Epithelial cell of proximal tubule (primary cell): ENCODE results near the gene TMEM237. TPM values are rescaled to one million over a fixed set of nuclear protein-coding genes. Genes with fewer than 3 reads are reported as not detected.
"Not testable (repeated sequence)": the region's sequence is repeated elsewhere in the genome, so short reads cannot be mapped to it uniquely, and the experiment has no call there.

Source experiments
- DNase-seq: peaks from one replicate; pipeline ENCODE4 v3.0.0-alpha.2; 2011; ENCODE audit warnings: low read depth
- H3K4me3 ChIP-seq: 2 replicates; pipeline ENCODE4 v1.5.1; 2011; ENCODE audit warnings: low read depth, mild to moderate bottlenecking, low read length
- CTCF ChIP-seq: conservative IDR thresholded peaks from 2 replicates; pipeline ENCODE4 v1.5.1; 2012; ENCODE audit warnings: low read depth, mild to moderate bottlenecking, low read length
- total RNA-seq: library from RNA; depleted of rRNA; stranded (reverse); fragments of >200 nt; gene quantifications from 2 replicates; pipeline ENCODE4 v1.2.3, GENCODE V29; 2015

The TMEM237 gene
- total RNA-seq, 1 donor from 2014 or later = 53.1 TPM

GRCh38 chr2:201673546-201673945 is 30.2 kb upstream of the TMEM237 start:
- no peak overlapping the region for H3K4me3 ChIP-seq
- no peak for TF ChIP-seq CTCF
- DNase-seq = no peak

GRCh38 chr2:201671205-201671604 is 27.9 kb upstream of the TMEM237 start:
- DNase-seq, H3K4me3 ChIP-seq: not testable (repeated sequence)

- no peak overlapping the region for H3K4me3 ChIP-seq
- no peak for DNase-seq
- no peak for TF ChIP-seq CTCF
These were observed 26.6 kb upstream of the TMEM237 start for GRCh38 chr2:201669865-201670264.

- TF ChIP-seq CTCF = no peak
- no peak for DNase-seq
- no peak overlapping the region for H3K4me3 ChIP-seq
These were observed 25.2 kb upstream of the TMEM237 start for GRCh38 chr2:201668402-201668910.

DNA sequence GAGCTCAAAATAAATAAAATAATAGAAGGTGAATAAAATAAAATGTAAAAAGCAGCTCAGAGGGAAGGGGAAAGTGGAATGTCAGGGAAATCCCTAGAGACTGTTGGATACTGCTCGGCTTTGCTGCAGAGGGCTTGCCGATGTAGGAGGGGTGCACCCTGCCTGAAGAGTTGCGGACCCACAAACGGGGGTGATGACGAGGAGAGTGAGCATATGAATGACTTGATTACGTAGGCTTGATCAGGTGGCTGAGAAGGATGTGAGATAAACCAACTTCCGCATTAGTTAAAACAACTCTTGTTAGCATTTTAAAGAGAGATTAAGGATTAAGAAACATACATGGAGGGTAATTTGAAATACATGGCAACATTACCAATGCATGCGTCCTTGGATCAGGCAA is 21.0 kb upstream of the TMEM237 start:
- DNase-seq = no peak
- no peak overlapping the region for H3K4me3 ChIP-seq
- TF ChIP-seq CTCF = no peak

GRCh38 chr2:201661366-201661765 is 18.1 kb upstream of the TMEM237 start:
- no peak for DNase-seq
- no peak overlapping the region for H3K4me3 ChIP-seq
- TF ChIP-seq CTCF = no peak

- DNase-seq = no peak
- H3K4me3 ChIP-seq = no peak overlapping the region
- no peak for TF ChIP-seq CTCF
These were observed 17.1 kb upstream of the TMEM237 start for GRCh38 chr2:201660293-201660895.
